GM12892 (cell line): ENCODE data around the gene ITGB4.

Experiments used
- POLR2A ChIP-seq: IDR thresholded peaks from 2 replicates; pipeline ENCODE4 v1.6.1; 2011; ENCODE audit warnings: low read depth, low read length, control low read depth
- POLR2AphosphoS5 ChIP-seq: IDR thresholded peaks from 2 replicates; pipeline ENCODE4 v1.6.1; 2011; ENCODE audit warnings: low read depth, low read length, control low read depth

DNA sequence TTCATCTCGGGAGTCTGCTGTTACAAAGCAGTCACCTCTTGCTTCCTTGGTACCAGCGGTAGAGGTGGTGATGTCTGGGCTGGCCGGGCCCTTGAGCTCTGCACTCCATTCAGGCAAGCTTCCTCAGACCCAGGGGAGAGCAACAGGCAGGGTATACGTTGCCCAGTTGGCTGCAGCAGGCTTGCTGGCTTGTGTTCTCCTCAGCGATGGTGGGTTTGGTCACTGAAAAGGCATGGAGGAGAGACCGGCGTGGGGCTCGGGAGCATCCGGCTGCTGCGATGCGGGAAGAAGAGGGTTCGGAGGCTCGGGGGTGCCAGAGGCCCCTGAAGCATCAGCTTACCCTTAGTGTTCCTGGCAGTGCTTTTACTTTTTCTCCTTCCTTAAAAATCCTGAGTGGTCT is 28.3 kb upstream of the ITGB4 start:
- TF ChIP-seq POLR2A, result no peak
- no peak for TF ChIP-seq POLR2AphosphoS5
